GM21576 (cell line): ENCODE results near the gene UNK.

Source experiments
- ATAC-seq: cut with Tn5 transposase; IDR thresholded peaks from one replicate; pipeline ENCODE4 v1.9.1; 2021; ENCODE audit warnings: mild to moderate bottlenecking, moderate library complexity; ENCODE audit not compliant: unreplicated experiment

The UNK gene

GRCh38 chr17:75818326-75818885 is 33.8 kb downstream of the UNK start:
- no peak for ATAC-seq

- ATAC-seq = no peak
Measured at GRCh38 chr17:75819116-75819515, 34.5 kb downstream of the UNK start.

DNA sequence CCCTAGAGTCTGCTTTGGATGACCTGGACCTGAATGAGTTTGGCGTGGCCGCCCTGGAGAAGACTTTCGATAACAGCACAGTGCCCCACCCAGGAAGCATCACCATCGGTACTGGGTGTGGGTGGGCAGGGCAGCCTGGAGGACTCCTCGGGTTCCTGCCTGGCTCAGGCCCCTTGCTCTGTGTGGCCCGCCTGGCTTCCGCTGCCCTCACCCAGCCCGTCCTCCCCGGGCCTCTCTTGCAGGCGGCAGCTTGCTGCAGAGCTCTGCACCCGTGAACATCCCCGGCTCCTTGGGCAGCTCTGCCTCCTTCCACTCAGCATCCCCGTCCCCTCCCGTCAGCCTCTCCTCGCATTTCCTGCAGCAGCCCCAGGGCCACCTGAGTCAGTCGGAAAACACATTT is 35.1 kb downstream of the UNK start:
- ATAC-seq = no peak

DNA sequence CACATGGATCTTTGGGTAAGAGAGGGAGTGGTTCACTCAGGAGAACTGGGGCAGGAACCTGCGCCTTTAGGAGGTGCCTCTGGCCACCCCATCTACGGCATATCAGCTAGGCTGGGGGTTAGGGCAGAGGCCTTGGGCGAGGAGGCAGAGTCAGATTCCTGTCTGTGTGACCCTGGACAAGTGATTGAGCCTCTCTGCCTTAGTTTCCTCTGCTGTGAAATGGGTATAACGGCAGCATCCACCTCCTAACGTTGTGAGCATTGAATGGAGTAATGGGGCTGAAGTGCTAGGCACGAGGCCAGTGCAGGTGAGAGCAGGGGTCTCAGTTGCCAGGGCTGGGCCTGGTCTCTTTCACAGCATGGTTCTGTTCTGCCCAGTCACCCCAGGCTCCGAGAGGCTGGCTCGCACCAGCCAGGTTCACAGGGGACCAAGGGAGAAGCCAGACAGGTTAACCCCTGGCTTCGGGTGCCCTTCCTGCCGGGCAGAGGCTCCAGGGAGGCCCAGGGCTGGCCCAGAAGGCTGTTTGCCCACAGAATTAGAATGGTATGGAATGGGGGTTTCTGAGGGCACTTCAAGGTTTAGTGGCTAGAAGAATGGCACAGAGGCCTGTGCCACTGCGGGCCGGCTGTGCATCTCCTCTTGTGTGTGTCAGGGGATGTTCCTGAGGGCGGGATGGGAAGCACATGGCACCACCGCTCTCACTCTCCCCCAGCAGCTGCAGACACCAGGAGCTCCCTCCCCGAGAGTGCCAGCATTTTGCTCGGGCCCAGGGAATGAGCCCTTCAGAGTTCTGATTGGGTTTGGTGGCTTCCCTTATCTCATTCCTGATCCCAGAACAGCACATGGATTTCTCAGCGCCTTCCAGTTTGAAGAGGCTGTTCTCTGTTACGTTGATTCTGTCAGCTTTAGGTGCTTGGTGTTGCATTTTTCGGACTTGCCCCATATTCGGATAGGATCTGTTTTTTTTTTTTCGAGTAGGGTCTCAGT is 35.8 kb downstream of the UNK start:
- no peak for ATAC-seq

- no peak for ATAC-seq
Measured at GRCh38 chr17:75821552-75821951, 36.9 kb downstream of the UNK start.

DNA sequence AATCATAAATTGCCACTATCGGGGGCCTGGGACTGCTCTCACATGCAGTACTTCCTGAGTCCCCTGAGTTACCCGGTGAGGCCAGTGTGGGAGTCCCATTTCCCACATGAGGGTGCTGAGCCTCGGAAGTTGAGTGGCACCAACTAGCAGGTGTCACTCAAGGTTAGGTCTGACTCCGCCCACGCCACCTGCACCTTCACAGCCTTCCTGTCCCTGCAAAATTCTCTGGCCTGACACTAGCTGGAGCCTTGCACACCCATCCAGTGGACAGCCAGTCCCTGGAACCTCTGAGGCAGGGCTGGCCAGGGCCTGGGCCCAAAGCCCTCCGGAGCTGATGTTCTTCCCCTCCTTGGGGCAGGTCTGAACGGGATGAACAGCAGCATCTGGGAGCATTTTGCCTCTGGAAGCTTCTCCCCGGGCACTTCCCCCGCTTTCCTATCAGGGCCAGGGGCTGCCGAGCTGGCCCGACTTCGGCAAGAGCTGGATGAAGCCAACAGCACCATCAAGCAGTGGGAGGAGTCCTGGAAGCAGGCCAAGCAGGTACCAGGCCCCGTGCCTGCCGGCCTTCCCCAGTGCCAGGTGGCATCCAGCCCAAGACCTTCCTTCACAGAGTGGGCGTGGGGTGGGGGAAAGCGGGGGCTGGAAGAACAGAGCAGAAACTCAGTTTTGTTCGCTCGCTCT is 37.7 kb downstream of the UNK start:
- no peak for ATAC-seq

DNA sequence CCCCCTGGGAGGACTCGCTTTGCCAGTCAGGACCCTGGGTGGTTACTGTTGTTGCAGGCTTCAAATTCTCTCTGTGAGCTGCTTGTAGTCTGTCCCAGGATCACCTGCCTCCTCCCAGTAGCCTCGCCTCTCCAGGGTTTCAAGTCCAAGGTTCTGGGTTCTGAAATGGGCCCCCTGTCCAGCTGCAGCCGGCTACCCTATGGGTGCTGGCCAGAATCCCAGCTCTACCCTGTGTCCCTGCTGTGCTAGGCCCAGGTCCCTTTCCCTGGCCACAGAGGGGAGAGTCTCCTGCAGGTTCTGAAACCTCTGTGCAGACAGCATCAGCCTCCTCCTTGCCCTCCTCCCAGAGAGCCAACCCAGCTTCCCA is 38.2 kb downstream of the UNK start:
- no peak for ATAC-seq

DNA sequence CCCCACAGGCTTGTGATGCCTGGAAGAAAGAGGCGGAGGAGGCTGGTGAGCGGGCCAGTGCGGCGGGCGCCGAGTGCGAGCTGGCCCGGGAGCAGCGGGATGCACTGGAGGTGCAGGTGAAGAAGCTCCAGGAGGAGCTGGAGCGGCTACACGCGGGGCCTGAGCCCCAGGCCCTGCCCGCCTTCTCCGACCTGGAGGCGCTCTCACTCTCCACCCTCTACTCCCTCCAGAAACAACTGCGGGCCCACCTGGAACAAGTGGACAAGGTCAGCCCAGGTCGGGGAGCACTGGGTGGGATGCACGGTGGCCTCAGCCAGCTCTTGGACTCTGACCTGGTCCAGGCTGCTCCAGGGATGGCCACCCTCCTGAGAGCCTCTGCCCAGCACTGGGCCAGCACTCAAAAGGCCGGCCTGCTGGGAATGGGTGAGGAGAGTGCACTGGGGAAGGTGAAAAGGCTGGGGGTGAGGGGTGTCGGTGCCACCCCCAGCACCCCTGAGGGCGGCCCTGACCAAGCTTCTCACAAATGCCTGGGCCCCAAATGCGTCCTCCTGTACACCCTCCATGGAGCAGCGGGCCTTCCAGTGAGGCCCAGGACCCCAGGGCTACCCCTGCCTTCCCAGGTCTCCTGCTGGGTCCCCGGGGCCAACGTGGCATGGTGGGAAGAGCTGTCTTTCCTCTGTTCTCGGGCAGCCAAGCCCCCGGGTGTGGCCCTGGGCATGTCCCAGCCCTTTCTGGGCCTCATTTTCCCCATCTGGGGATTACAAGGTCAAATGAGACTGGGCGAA is 38.8 kb downstream of the UNK start:
- ATAC-seq = no peak

- ATAC-seq = no peak
Measured at GRCh38 chr17:75824050-75824552, 39.5 kb downstream of the UNK start.

GRCh38 chr17:75824666-75825065 is 40.1 kb downstream of the UNK start:
- no peak for ATAC-seq

DNA sequence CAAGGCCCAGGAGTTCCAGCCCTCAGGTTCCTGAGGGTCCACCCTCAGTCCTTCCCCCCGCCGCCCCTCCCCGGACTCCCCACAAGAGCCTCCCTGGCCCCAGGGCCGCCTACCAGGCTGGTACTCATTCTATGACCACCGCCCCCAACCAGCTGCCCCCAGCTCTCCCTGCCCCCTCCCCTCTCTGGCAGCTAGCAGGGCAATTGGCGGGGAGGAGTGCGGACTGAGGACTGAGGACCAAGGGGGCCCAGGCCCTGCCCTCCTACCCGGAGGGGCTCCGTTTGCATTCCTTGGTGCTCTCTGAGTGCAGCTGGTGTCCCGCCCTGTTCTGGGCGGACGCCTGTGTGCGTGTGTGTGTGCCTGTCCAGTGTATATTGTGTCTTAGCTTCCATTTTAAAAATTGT is 40.5 kb downstream of the UNK start:
- no peak for ATAC-seq

- no peak for ATAC-seq
Measured at GRCh38 chr17:75825748-75826370, 41.3 kb downstream of the UNK start.

DNA sequence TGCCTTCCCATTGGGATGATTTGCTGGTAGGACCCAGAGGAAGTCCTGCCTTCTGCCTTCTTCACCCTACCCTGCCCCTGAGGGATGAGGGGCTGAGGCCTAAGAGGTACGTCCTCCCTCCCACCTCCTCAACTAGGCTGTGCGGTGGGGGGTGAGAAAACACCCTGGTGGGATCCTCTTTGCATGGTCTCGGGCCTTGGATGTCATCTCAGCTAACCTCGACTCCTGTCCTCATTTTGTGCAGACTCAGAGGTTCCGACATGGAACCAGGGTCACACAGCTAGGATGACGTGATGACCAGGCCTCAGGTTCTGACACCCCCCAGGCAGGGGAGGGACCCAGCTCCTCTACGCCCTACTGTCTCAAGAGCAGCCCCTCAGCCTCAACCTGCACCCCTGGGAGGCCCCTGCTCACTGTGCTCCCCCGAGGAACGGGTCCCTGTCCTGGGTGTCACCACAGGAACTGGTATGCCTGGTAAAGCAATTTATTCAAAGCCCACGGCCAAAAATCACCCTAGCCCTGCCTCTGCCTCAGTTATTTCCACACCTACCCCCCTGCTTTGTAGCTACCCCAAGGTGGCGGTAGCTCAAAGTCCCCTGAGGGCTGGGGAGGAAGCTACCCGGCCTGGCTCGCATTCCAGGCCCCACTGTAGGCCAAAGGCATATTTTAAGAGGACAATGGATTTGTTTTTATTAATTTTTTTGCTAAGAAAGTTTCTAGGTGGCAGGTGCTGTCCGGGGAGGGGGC is 42.1 kb downstream of the UNK start:
- no peak for ATAC-seq

DNA sequence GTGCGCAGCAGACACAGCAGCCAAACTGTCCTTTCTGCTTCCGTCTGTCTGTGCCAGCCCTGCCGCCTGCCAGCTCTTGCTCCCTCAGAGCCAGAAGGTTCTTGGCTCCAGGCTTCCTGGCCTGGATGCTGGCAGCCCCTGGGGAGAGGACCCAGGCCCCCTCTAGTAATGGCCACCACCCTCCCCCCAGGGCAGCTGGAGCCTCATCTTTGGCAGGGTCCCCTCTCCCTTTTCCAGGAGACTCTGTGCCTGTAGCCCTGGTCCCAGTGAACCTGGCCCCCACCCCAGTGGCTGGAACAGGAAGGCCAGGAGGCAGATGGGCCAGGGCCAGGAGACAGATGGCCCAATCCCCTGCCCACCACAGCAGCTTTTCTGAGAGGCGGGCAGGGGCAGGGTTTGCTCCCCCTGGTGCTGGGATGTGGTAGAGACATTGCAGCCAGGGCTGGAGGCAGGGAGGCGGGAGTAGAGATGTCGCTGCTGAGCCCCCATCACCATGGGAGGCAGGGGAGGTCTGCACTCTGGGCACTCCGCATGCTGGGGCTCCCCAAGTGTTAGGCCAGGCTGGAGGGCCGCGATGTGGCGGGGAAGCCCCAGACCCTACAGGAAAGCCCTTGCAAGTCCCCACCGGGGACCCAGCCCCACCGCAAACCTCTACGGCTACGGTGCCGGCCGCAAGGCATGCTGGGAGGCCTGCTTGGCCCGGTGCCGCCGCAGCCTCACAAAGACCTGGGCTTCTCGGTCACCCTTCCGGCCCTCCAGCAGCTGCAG is 42.9 kb downstream of the UNK start:
- ATAC-seq = no peak

GRCh38 chr17:75828076-75828400 is 43.4 kb downstream of the UNK start:
- no peak for ATAC-seq

- no peak for ATAC-seq
Measured at GRCh38 chr17:75828741-75829140, 44.1 kb downstream of the UNK start.

GRCh38 chr17:75829747-75830146 is 45.1 kb downstream of the UNK start:
- no peak for ATAC-seq

- no peak for ATAC-seq
Measured at GRCh38 chr17:75830164-75831031, 45.8 kb downstream of the UNK start.
